Muscle of back (tissue), 13 donors: Measurements from ENCODE around the gene LRRC71. TPM values are rescaled to one million over a fixed set of nuclear protein-coding genes. Genes with fewer than 3 reads are reported as not detected.

Source experiments
- DNase-seq, 3 donors: peaks; one replicate each; pipeline versions ENCODE4 v3.0.0 to v3.0.0-alpha.2; 2013
- long read RNA-seq, 9 donors: transcript quantifications; one replicate each; lab custom pipeline, GENCODE V29; 2026
- polyA plus RNA-seq, 10 donors: library from polyadenylated mRNA; unstranded; fragments of 120-200 nt; gene quantifications; one replicate each; pipeline ENCODE4 v1.2.1, GENCODE V29; 2013; ENCODE audit not compliant: insufficient read length in 10 of 10

LRRC71 gene
- polyA plus RNA-seq: 1 to 10 TPM in 3 of 10 donors, under 1 TPM in 7; 0.22 to 1.2 (median 0.81) TPM
- long read RNA-seq, donor 1: 0 reads
- long read RNA-seq, donor 2: 0 reads
- long read RNA-seq, donor 3: 0 reads
- long read RNA-seq, donor 4: 0 reads
- long read RNA-seq, donor 5: 0 reads
- long read RNA-seq, donor 6: 0 reads
- long read RNA-seq, donor 7: 0 reads
- long read RNA-seq, donor 8: 0 reads
- long read RNA-seq, donor 9: 0 reads

DNA sequence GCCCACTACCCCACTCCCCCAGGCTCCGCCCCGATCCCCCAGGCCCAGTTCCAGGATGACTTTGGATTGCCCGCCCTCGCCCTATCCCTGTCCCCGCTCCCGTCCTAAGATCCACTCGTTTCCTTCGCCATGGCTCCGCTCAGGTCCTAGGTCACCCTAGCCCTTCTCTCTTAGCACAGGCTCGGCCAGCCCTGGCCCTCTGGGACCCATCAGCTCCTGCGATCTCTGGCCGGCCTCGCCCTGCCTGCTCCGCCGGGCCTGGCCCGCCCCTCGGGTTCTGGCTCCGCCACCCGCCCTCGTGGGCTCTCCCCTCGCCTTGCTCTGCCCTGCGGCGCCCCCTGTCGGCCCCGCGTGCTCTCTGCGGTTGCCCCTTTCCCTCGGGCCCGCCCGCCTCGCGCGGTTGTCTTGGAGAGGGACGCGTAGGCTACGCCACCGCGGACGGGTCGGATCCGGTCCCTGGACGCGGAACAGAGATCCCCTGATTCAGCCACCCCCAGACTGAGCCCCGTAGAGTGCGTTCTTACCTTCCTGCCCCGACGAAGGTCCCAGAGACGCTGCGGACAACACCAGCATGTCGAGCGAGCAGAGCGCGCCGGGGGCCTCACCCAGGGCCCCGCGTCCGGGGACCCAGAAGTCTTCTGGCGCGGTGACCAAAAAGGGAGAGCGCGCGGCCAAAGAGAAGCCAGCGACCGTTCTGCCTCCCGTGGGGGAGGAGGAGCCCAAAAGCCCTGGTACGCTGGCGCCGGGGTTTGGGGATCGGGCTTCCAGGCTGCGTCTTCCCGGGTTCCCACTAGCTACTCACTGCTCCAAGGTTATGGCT is at the start of gene LRRC71:
Gene LRRC71, plus strand, starts transcription at position 400 of the 820 bp plus-strand sequence. Its CDS starts 172 bp downstream, at position 572.
- DNase-seq: peak; percentile 72 to 93 (median 82)

DNA sequence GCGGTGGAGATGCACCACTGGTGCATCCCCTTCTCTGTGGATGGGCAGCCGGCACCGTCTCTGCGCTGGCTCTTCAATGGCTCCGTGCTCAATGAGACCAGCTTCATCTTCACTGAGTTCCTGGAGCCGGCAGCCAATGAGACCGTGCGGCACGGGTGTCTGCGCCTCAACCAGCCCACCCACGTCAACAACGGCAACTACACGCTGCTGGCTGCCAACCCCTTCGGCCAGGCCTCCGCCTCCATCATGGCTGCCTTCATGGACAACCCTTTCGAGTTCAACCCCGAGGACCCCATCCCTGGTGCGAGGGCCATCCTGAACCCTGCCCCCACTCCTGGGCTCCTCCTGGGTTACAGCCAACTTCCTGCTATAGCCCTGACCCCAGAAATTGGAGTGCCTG is 46.8 kb upstream of the LRRC71 start:
- DNase-seq: no peak

DNA sequence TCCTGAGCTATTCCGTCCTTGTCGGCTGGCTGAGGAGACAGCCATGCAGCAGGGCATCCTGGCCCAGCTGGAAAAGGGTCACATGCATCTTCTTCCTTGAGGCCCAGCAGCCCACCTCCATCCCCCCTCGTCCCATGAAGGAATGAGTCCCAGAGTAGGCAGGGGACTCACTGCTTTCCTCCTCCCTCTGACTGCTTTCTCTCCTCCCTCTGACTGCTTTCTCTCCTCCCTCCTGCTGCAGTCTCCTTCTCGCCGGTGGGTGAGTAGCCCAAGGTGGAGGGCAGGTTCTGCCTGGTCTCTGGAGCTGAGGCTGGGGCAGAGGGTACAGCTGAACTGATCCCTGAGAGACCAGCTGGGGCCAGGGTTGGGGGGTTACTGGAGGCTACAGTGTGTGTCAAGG is 46.3 kb upstream of the LRRC71 start:
- no peak for DNase-seq

DNA sequence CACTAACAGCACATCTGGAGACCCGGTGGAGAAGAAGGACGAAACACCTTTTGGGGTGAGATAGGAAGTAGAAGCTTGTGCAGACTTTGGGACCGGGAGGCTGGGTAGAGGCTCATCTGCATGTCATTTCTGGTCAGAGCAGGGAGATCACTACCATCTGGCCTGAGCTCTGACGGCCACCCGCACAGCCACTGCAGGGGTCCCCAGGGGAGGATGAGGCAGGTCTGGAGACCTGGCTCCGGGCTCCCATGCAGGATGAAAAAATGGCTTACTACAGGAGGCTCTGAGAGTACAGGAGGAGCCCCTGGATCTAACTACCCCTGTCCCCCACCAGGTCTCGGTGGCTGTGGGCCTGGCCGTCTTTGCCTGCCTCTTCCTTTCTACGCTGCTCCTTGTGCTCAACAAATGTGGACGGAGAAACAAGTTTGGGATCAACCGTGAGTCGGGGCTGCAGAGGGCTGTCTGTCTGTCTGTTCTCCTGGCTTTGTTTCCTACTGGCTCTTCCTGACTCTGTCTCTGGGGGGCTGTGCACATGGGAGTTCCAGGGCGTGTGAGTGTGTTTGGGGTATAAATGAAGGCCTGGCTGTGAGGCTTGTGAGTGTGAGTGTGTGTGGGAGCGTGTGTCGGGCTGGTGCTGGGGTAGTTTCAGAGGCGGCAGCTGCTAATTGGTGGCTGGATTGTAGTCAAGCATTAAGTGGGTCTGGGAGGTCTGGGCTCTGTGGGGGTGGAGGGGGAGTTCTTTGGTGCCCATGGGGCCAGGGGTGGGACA is 45.7 kb upstream of the LRRC71 start:
- no peak for DNase-seq

DNA sequence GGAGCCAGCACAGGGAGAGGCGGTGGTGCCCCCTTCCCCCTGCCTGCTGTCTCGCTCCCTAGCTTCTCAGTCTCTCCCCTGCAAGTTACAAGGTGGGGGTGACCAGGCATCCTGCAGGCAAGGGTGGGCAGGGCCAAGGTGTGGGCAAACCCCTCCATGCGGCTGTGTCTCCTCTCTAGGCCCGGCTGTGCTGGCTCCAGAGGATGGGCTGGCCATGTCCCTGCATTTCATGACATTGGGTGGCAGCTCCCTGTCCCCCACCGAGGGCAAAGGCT is 45.2 kb upstream of the LRRC71 start:
- DNase-seq: no peak

DNA sequence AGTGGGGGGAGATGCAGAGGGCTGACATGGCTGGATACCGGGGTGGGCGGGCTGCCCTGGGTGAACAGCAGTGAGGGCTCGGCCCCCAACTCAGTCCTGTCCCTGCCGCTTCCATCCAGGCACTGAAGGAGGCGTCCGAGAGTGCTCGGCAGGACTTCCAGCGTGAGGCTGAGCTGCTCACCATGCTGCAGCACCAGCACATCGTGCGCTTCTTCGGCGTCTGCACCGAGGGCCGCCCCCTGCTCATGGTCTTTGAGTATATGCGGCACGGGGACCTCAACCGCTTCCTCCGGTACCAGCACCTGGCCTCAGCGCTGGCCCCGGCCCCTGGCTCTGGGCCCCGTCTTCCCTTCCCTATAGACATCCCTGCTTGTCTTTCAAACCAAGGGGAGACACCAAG is 44.2 kb upstream of the LRRC71 start:
- DNase-seq: no peak

DNA sequence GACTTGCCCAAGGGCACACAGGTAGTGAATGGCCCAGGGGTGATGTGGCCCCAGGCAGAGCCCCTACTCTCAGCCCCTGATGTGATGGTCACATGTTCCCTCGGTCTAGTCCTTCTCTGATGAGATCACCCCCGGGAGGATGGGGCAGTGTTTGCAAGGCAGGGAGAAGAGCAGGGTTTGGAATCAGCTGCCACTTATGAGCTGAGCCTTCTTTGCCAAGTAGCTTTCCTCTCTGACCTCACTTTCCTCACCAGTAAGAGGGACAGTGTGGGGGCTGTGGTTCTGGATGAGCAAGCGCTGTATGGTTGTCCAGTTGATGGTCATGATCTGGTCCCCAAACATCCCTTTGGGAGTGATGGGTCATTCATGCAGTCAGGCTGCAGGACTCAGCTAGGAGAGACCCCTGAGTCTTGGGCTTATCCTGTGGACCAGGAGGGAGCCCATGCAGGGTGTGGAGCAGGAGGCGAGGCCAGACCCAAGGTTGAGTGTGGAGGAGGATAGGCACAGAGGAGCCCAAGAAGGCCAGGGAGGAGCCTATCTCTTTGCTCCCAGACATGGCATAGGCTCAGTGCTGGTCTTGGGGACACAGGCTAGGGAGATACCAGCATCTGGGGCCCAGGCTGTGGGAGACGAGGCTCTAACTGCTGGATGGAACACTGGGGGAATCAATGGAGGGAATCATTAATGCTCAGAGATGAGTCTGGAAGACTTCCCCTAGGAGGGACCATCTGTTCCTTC is 42.8 kb upstream of the LRRC71 start:
- DNase-seq: no peak

DNA sequence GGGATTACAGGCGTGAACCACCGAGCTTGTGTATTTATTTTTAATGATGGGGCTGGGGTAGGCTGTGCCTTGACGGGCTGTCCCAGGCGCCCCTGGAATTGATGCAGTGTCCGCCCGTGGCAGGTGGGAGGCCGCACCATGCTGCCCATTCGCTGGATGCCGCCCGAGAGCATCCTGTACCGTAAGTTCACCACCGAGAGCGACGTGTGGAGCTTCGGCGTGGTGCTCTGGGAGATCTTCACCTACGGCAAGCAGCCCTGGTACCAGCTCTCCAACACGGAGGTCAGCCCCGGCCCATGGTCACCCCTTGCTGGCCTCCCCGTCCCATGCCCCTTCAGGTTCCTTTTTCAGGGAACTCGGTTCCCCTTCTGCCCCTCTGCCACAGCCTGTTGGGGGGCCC is 40.6 kb upstream of the LRRC71 start:
- no peak for DNase-seq

DNA sequence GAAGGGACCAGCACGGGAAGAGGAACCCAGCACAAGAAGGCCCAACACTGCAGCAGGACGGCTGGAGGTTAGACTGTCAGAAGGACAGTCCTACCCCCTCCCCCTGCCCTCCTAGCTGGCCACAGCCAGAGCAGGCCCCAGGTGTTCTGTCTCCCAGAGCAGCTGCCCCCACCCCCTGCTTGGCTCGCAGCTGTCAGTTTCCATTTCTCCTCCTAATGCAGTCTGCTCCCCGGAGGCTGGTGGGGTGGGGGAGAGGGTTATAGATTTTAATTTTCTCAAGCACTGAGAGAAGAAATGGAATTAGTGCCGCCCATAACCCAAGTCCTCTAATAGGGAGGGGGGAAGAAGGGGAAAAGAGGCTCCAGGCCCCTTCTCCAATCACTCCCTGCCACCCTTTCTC is 40.0 kb upstream of the LRRC71 start:
- no peak for DNase-seq

DNA sequence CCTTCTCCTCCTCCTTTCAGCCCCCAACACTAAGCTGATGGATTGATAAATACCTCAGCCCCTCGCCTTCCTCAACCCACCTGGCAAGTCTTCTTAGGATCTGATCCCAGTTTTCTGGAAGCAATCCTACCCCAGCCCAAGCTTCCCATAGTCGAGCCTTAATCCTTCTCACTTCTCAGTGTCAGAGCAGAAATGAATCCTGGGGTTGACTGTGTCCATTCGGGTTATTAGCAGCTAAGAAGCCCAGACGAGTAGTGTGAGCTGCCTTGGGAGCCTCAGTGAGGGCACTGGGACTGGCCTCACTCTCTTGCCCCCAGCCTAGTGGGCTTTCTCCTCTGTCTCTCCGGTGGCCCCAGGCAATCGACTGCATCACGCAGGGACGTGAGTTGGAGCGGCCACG is 39.3 kb upstream of the LRRC71 start:
- no peak for DNase-seq

DNA sequence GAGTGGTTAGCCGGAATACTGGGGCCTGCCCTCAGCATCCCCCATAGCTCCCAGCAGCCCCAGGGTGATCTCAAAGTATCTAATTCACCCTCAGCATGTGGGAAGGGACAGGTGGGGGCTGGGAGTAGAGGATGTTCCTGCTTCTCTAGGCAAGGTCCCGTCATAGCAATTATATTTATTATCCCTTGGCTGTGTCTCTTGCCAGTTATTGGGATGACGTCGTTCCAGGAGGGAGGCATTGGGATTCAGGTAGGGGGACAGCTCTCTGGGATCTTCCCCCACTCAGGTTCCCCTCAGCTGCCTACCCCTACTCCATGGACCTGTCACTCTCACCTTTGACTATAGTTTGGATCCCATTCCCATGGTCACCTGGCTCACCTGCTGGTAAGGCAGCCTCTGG is 38.8 kb upstream of the LRRC71 start:
- DNase-seq: no peak

DNA sequence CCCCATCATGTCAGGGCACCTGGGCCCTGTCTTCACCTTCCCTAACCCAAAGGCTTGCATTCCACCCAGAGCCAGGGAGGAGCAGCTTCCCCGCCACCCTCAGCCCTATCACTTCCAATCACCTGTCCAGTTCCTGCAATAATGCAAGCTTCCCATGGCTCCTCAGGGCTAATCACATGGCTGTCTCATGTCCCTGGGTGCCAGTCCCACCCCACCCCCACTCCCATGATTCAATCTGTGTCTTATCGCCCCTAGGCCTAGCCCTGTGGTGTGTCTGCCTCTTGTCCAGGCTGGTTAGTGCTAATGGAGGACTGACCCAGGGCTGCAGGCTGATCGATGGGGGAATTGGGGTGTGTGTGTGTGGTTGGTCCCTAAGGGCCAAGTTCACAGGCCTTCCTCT is 37.9 kb upstream of the LRRC71 start:
- DNase-seq: no peak

DNA sequence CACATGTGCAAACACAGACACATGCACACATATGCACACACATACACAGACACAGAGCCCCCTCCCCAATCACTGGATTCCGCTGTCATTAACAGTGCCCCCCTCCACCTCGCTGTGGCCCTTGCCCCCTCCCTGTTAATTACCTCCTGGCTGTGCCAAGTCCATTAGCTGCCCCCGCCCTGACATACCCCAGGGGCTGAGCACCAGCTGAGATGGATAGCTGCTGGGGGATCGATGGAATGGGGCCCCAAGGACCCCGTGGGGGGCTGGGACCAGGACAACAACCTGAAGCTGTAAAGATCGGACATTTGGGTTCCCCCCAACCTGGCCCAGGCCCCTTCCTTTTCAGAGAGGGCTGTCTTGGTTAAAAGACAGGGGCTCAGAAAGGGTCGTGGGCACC is 36.5 kb upstream of the LRRC71 start:
- no peak for DNase-seq

DNA sequence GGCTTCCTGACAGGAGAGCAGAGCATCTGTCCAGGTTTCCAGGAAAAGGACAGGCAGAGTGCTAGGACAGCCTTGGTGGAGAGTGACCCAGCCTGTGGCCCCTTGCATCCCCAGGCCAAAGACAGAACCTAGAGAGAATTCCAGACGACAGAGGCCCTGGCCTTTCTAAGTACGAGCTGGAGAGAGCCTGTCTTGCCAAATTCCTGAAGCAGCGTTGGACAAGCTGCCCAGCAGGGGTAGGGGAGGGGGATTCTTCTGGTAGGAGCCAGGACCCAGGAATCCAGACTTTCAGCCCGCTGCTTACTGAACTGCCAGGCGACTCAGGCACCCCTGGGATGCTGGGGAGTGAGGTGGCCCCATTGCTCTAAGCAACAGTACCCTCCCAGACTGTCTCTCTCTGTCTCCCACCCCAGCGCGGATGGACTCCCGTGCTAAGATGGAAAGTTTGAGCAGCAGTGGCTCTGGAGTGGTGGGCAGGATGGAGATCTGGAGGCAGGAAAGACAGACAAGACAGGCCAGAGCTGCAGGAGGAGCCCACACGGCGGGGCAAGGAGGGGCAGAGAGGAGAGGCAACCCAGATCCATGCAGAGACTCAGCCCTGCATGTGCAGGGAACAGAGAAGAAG is 35.8 kb upstream of the LRRC71 start:
- DNase-seq: peak in 1 of 3 donors; percentile 75

DNA sequence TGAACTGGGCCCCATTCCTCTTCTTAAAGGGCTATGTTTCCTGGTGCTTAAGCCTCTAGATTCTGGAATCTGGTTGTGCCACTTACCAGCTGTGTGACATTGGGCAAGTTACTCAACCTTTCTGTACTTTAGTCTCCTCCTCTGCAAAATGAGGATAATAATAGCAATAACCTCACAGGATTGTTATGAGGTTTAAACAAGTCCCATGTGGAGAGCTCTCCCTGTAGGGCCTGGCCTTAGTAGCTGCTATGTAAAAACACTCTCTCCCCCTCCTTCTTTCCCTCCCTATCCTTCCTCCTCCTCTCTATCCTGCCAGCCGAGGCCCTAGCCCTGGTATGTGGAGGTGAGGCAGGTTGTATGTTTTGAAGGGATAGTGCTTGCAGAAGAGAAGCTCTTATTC is 35.1 kb upstream of the LRRC71 start:
- no peak for DNase-seq

DNA sequence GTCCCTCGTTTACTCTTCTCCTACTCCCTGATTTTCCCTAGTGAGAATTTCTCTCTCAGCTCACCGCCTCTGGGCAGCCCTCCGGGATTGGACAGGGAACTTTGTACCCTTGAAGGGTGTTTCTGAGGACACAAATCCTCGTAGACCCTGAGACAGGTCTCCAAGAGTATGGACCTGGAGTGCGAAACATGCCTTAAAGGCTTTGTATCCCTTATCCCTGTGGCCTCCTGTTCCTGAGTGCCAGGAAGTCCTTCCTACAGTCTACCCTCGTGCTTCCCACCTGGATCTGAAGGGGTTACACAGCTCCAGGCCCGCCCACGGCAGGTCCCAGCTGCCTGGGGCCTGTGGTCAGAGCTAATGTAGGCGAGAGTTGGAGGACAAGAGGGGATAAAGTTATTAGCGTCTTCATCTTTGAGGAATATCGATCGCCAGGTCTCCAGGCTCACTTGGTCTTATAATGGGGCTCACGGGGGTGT is 34.5 kb upstream of the LRRC71 start:
- no peak for DNase-seq

DNA sequence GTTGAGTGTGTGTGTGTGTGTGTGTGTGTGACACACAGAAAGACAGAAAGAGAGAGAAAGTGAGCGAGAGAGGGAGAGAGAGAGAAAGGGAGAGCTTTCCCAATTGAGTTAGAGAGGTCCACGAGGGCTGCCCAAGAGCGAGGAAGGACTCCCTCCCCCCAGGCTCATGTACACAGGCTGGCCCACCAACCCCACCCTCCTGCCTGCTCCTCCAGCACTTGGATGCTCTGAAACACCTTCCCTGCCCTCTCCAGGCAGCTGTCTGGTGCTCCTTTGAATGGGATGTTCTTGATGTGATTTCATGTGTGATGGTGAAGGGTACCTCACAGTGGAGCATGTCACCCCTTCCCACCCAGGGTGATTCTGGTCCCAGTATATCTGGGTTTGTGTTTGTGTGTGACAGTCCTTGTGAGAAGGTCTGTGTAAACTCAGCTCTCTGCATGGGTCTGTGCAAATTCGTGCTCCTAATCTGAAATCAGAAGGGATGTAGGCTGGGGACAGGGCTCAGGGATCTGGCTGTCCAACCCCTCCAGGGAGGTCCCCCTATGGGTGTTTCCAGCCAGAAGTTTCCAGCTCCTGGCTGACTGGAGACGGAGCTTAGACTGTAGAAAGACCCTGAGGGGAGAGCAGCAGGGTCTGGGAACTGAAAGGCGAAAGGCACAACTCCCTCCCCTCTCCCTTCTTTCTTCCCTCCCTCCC is 33.7 kb upstream of the LRRC71 start:
- DNase-seq: peak in 1 of 3 donors; percentile 37

DNA sequence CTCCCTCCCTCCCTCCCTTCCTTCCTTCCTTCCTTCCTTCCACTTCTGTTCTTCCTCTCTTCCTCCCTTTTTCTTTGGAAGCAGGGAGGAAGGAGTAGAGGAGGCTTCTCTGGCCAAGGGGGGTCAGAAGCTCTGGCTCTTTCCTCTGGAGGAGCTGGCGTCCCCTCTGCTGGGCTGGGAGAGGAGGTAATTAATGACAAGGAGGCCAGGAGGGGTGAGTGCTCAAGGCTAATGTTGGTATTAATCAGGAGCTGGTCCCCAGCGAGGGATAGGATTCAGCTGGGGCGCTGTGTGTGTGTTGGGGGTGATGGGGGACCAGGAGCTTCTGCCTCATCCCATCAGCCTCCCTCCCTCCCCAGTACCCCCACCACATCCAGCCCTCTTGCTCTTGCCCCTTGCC is 33.1 kb upstream of the LRRC71 start:
- no peak for DNase-seq

DNA sequence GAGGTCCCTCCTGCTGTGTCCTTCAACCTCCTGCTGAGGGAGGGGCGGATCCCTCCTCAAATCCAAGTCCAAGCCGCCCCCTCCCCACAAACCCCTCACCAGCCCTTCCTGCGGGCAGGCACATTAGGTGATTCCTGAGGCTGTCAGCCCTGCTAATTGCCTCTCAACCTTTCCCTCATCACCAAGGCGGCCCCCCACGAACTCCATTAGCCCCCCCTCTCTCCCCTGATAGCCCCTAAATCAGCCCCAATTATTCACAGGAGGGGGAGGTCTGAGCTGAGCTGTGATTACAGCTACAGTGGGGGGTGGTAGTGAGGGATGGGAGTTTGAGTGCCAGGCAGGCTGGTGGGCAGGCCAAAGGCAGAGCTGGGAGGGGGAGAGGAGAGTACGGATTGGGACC is 32.7 kb upstream of the LRRC71 start:
- no peak for DNase-seq

DNA sequence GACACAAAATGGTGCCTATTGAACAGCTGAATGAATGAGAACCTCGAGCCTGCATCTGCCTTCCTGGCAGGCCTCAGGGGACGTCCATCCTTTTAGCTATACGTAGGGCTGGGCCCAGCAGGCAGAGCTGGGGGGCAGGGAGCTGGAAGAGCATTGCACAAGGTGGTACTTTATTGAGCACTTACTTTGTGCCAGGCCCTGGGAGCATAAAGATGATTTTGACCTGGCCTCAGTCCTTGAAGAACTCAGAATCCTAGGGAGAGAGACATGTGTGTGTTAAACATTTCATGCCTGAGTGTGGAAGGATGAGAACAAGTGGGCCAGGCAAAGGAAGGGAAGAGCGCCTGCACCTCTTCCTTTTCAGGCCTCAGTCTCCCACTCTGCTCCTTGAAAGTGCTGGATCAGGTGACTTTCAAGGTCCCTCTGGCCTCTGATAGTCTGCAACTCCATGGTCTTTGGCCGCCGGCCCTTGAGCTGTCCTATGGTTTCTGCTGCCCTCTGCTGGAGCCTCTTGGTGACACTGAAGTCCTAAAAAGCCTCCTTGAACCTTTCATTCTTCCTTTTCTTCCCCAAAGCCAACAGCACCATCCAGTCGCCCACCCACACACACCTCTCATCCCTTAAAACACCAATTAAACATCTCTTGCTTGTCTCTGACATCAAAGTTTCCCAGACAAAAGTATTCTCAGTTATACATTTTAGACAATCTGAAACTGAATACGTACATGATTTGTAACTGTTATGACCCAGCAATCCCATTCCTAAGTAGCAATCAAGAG is 30.4 kb upstream of the LRRC71 start:
- peak; percentile 77 to 92 (median 88) for DNase-seq
